SH-SY5Y (cell line): ENCODE data around the gene PTGIS.

ENCODE experiments used
- GATA2 ChIP-seq: IDR thresholded peaks from 2 replicates; pipeline ENCODE4 v1.6.1; 2011; ENCODE audit warnings: mild to moderate bottlenecking, low read depth, low read length
- GATA3 ChIP-seq: IDR thresholded peaks from 2 replicates; pipeline ENCODE4 v1.6.1; 2011; ENCODE audit warnings: low read depth, mild to moderate bottlenecking, low read length, moderate library complexity

PTGIS gene

GRCh38 chr20:49540687-49541435, 27.1 kb downstream of the PTGIS start:
- TF ChIP-seq GATA3 (no peak), GATA2 (no peak)

DNA sequence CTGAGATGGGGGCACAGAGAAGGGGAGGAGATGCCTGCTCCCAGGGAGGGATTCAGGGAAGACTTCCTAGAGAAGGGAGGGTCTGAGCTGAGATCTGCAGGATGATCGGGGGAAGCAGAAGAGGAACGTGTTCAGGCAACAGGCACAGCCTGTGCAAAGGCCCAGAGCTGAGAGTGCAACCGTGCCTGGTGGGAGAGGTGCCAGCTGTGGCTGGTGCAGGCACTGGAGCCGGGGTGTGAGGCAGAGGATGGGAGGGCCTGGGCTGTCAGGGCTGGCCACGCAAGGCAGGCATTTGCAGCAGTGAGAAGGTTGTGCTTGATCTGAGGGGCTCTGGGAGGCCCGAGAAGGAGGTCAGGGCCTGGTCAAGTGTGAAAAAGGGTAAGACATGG, 27.7 kb downstream of the PTGIS start:
- TF ChIP-seq GATA3 (no peak), GATA2 (no peak)

DNA sequence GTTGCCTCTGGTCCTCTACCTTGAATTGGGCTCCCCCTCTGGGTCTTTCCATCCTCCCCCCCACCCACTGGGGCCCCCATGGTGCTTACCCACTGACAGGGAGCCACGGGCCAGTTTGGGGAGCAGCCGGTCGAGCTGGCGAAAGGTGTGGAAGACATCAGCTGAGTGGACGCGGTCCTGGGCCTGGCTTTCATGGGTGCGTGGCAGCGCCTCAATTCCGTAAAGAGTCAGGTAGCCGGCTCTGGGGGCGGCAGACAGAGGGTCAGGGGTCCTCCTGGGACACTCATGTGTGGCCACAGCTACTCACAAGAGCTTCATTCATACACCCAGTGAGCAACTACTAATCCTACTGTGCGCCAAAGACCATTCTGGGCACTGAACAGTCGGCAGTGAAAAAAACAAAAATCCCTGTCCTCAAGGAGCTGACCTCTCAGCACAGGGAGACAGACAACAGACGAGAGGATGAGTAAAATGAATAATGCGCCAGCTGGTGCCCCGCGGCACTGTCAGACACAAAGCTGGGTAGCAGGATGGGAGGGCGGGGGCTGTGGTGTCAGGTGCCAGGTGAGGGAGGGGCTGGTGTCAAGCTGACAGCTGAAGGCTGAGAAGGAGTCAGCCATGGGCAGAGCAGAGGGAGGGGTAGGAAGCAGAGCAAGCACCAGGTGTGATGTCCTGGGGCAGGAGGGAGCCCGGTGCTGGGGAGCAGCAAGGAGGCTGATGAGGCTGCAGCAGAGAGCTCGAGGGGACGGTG, 28.3 kb downstream of the PTGIS start:
- no peak for TF ChIP-seq GATA3
- no peak for TF ChIP-seq GATA2

DNA sequence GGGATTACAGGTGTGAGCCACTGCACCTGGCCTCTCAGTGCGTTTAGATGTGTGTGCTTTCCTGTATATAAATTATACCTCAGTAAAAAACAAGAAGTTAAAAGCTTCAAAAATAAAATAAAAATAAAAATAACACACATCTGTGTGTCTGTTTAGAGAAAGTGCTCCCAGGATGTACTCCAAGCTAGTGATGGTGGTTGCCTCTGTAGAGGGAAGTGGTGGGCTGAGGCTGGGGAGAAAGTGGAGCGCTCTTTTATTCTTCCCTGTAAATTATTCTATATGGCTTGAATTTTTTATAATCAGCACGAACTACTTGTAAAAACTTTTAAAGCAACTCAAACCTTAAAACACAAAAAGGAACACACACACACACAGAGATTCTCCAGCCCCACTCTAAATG, 29.0 kb downstream of the PTGIS start:
- TF ChIP-seq GATA3 (no peak), GATA2 (no peak)

DNA sequence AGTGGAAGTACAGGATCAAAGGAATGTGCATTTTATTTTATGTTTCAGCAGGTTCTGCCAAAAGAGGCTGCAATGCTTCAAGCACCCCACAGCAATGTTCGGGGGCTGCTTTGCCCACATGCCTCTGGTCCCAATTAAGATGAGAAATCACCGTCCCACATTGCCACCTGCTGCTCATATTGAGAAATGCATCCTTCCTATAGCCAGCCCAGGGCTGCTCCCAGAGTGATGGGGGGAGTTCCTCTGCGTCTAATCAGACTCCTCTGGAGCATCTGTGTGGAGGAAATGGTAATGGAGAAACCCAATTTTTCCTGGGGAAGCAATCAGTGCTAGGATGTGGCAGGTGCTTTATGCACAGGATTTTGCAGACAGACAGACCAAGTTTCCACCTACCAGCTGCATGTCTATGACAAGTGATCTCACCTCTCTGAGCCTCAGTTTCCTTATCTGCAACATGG, 33.7 kb downstream of the PTGIS start:
- TF ChIP-seq GATA3 (no peak), GATA2 (no peak)

DNA sequence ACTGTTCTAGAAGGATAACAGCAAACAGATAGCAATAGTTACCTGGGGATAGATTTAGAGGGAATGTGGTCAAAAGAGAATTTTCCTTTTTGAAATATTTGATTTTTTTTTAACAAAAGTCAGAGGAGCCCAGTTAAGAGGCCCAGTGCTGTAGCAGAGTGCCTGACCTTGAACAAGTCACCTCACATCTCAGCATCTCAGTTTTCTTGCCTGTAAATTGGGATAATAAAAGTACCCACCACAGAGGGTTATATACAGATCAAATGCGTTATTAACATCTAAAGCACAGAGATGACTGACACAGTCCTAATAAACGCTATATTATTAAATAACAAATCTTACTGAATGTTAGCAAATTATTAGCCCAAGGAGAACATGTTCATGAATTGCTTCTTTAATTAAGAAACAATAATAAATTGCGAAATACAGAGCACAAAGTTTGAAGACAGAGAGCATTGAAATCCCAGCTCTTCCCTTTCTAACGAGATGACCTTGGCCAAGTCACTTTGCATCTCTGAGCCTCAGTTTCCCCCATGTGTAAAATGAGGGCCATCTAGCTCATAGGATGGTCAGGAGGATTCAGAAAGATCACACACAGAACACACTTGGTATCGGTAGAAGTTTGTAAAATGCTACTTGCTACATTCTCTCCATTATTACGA, 35.5 kb downstream of the PTGIS start:
- TF ChIP-seq GATA3 = no peak

- TF ChIP-seq GATA3 = no peak
- TF ChIP-seq GATA2 = no peak
These were observed 38.5 kb downstream of the PTGIS start for GRCh38 chr20:49529470-49529869.

DNA sequence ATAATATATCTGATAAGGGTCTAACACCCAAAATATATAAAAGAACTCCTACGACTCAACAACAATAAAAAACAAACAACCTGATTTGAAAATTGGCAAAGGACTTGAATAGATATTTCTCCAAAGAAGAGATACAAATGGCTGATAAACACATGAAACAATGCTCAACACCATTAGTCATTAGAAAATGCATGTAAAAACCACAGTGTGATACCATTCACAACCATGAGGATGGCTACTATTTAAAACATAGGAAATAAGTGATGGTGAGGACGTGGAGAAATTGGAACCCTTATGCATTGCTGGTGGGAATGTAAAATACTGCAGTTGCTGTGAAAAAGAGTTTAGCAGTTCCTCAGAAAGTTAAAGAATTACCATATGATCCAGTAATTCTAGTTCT, 41.4 kb downstream of the PTGIS start:
- TF ChIP-seq GATA3 (no peak), GATA2 (no peak)

DNA sequence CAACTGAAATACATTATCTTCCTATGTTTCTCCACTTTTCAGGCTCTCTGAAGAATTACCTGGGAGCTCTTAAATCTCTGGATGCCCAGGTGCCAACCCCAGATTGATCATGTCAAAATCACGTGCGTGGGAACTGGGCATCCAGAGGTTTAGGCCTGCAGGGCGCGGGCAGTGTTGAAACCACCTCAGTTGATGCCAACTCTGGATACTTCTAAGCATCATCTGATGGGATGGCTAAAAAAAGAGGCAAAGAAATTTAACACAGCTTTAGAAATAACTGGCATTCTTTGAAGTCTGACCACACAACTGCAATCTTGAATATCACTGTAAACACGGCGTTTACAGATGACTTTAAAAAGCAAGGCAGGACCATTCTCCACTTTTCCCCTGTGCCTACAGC, 41.9 kb downstream of the PTGIS start:
- TF ChIP-seq GATA2 = no peak
- no peak for TF ChIP-seq GATA3

- TF ChIP-seq GATA2 (no peak), GATA3 (no peak)
These were observed 44.1 kb downstream of the PTGIS start for GRCh38 chr20:49523767-49524360.

DNA sequence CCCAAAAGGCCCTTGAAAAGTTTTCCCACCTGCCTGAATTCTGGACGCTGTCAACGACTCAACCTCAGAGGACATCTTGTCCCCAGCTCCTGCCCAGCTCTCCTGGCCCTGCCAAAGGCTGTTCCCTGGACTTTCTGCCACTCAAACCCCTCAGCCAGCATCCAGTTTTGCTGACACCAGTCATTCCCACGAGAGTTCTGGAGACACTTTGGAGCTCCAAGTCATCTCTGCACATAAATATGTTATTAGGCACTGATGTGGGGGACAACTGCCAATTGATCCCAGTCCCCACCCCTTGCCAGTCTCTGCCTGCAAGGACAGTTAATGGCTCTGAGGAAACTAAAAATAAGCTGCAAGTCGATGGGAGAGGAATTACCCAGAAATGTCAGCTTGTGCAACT, 46.6 kb downstream of the PTGIS start:
- TF ChIP-seq GATA2 (no peak), GATA3 (no peak)

DNA sequence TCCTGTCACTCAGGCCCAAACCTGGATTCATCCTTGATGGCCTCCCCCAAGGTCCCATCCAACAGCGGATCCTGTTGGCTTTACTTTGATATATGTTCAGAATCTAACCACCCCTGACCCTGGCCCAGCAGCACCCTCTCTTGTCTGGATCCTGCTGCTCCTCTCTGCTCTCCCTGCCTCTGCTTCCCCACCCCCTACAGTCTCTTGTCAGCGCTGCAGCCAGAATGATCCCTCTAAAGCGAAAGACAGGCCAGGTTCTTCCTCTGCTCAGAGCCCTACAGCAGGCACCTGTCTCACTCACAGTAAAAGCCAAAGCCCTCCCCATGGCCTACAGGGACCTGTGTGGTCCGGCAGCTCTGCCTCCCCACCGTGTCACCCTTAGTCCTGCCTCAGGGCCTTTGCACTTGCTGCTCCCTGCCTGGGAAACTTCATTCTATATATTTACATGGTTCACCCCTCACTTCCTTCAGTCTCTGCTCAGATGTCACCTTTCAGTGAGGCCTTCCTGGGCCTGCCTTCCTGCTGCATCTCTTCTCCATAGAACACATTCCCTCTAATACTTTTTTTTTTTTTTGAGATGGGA, 48.1 kb downstream of the PTGIS start:
- no peak for TF ChIP-seq GATA2
- no peak for TF ChIP-seq GATA3

- TF ChIP-seq GATA2 = no peak
- no peak for TF ChIP-seq GATA3
These were observed 48.7 kb downstream of the PTGIS start for GRCh38 chr20:49519212-49519712.

- no peak for TF ChIP-seq GATA3
- no peak for TF ChIP-seq GATA2
These were observed 49.4 kb downstream of the PTGIS start for GRCh38 chr20:49518576-49518975.

- no peak for TF ChIP-seq GATA2
These were observed 50.2 kb downstream of the PTGIS start for GRCh38 chr20:49517805-49518100.
